Right forelimb (tissue), 1 donor: Measurements from ENCODE around the gene MSS51.
A peak's percentile ranks its signal among the peaks of the same experiment; 100 is the strongest.
"Not testable (repeated sequence)": the region's sequence is repeated elsewhere in the genome, so short reads cannot be mapped to it uniquely, and the experiment has no call there.

Experiments used
- DNase-seq: peaks from one replicate; pipeline ENCODE4 v3.0.0-alpha.2; 2018

The MSS51 gene

GRCh38 chr10:73413528-73414229, 19.7 kb downstream of the MSS51 start, which contains the start of gene ANXA7:
Gene ANXA7 (minus strand): TSS chr10:73414058. CDS start chr10:73400856, 13,202 bp downstream.
- DNase-seq: peak; percentile 95

- no peak for DNase-seq
Observed at GRCh38 chr10:73413108-73413527, 20.2 kb downstream of the MSS51 start.

- no peak for DNase-seq
Observed at GRCh38 chr10:73410897-73411296, 22.5 kb downstream of the MSS51 start.

- no peak for DNase-seq
Observed at GRCh38 chr10:73408978-73409521, 24.3 kb downstream of the MSS51 start.

GRCh38 chr10:73408061-73408460, 25.3 kb downstream of the MSS51 start:
- no peak for DNase-seq

- DNase-seq: no peak
Observed at GRCh38 chr10:73407495-73407894, 25.9 kb downstream of the MSS51 start.

GRCh38 chr10:73406846-73407245, 26.5 kb downstream of the MSS51 start:
- no peak for DNase-seq

GRCh38 chr10:73405556-73405955, 27.8 kb downstream of the MSS51 start:
- DNase-seq: no peak

GRCh38 chr10:73404690-73405089, 28.7 kb downstream of the MSS51 start:
- no peak for DNase-seq

- DNase-seq: no peak
Observed at GRCh38 chr10:73401636-73402035, 31.7 kb downstream of the MSS51 start.

GRCh38 chr10:73399063-73399462, 34.3 kb downstream of the MSS51 start:
- no peak for DNase-seq

- DNase-seq: no peak
Observed at GRCh38 chr10:73398024-73398423, 35.3 kb downstream of the MSS51 start.

GRCh38 chr10:73394325-73394724, 39.0 kb downstream of the MSS51 start:
- not testable (repeated sequence) for DNase-seq

GRCh38 chr10:73388228-73388627, 45.1 kb downstream of the MSS51 start:
- no peak for DNase-seq

GRCh38 chr10:73386583-73386982, 46.8 kb downstream of the MSS51 start:
- DNase-seq: no peak

GRCh38 chr10:73379064-73379748, 54.2 kb downstream of the MSS51 start:
- DNase-seq: no peak

- DNase-seq: no peak
Observed at GRCh38 chr10:73376679-73377078, 56.7 kb downstream of the MSS51 start.
